DMS53 treated with DMSO at 0.1 percent for 48 hours (cell line): ENCODE results near the gene TMCO1.
"Not testable (repeated sequence)": the region's sequence is repeated elsewhere in the genome, so short reads cannot be mapped to it uniquely, and the experiment has no call there.

Experiments used
- DNase-seq: peaks from one replicate; lab custom pipeline; 2025; ENCODE audit not compliant: unreplicated experiment; lab: John Stamatoyannopoulos, UW

The TMCO1 gene

DNA sequence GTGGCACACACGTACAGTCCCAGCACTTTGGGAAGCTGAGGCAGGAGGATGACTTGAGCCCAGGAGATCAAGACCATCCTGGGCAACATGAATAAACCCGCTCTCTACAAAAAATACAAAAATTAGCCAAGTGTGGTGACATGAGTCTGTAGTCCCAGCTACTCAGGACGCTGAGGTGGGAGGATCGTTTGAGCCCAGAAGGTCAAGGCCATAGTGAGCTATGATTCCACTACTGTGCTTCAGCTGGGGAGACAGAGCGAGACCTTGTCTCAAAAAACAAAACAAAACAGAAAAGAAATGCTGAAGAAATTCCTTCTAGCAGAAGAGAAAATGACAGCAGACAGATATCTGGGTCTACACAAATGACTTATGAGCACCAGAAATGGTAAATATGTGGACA lies 80.6 kb downstream of the TMCO1 start:
- DNase-seq = no peak

DNA sequence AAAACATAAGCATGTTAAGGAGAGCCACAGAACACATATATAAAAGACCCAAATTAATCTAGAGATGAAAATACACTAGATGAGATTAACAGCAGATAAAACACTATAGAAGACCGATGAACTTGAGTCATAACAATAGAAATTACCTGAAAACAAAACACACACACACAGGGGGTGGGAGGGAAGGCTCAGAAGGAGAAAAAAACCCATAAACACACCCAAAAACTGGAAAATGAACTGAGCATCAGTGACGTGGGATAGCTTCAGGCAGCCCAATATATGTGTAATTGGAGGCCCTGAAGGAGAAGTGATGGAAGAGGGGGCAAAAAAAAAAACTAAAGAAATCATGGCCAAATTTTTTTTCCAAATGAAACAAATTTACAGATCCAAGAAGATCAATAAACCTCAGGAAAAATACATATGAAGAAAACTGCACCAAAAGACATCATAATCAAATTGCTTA lies 81.7 kb downstream of the TMCO1 start:
- DNase-seq = no peak

DNA sequence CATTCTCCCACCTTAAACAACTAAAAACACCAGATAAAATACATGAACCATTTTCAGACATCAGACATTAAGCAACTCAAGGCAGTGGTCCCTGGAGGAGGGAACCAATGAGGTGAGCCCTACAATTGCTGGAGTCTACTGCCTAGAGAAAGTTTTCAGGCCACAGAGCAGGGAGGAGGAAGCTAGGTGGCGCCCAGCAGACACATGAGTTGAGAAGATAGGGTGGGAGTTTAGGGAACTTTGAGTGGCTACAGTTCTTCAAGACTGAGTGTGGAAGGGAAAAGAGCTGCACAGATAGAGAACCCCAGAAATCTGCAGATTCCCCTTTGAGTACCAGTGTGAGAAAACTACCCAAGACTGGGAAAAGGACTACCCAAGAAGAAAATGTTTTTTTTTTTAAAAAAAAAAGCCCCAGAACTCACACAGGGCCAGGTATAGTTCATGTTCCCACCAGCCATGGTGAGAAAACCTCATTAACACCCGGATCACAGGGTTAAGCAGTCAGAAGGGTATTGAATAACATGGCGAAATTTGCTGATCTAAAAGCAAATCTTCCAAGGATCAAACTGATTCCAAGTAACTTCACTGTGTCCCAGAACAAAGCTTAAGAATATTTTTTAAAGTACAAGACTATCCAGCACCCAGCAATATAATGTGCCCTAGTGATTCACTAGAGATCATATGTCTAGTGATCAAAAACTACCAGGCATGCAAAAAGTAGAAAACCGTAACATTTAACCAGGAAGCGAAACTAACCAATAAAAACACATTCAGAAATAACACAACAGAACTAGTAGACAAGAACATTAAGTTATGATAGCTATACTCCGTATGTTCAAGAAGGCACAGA lies 82.3 kb downstream of the TMCO1 start:
- DNase-seq = no peak

DNA sequence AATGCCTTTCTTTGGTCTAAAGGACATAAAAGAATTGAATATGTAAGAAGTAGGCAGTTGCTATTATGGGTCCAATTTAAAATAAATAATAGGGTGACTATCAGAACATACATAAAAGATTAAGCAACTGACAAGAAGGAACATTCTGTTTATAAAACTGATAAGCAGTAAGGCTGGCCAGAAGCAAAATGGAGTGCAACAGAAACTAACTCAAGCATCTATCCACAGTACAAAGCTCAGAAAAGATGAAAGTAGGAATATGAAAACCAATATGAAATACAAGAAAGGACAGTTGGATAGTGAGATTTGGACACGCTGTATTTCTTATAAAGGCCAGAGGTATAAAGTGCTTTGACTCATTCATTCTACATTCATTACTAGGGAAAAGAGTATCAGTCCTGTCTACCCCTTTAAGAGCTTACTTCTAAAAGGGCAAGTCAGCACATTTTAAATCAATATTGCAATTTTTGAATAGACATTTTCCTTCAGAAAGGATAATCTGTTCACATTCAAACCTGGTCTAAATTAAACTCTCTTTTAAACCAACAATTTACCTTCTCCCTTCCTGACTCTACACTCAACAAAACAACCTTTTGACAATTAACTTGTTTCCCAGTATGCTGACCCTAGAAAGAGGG lies 84.7 kb downstream of the TMCO1 start:
- DNase-seq = no peak

DNA sequence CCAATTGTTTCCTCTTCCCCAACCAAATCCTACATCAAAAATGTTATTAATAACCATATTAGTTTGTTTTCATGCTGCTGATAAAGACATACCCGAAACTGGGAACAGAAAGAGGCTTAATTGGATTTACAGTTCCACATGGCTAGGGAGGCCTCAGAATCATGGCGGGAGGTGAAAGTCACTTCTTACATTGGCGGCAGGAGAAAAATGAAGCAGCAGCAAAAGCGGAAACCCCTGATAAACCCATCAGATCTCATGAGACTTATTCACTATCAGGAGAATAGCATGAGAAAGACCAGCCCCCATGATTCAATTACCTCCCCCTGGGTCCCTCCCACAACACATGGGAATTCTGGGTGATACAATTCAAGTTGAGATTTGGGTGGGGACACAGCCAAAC lies 87.9 kb downstream of the TMCO1 start:
- DNase-seq = not testable (repeated sequence)

DNA sequence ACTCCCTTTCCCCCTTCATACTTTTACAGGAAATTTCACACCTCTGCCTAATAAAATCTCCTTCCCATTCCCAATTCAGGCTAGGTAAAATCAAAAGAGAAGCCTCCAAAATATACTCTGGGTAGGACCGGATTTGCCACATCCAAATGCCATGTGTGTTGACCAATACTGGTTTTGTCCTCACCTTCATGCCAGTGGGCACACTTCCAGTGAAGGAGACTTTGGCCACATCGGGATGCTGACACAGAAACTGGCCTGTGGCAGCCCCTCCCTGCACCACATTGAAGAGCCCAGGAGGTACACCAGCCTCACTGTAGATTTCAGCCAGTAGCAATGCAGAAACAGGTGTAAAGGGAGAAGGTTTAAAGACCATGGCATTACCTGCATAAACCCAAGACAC lies 88.4 kb downstream of the TMCO1 start:
- no peak for DNase-seq

DNA sequence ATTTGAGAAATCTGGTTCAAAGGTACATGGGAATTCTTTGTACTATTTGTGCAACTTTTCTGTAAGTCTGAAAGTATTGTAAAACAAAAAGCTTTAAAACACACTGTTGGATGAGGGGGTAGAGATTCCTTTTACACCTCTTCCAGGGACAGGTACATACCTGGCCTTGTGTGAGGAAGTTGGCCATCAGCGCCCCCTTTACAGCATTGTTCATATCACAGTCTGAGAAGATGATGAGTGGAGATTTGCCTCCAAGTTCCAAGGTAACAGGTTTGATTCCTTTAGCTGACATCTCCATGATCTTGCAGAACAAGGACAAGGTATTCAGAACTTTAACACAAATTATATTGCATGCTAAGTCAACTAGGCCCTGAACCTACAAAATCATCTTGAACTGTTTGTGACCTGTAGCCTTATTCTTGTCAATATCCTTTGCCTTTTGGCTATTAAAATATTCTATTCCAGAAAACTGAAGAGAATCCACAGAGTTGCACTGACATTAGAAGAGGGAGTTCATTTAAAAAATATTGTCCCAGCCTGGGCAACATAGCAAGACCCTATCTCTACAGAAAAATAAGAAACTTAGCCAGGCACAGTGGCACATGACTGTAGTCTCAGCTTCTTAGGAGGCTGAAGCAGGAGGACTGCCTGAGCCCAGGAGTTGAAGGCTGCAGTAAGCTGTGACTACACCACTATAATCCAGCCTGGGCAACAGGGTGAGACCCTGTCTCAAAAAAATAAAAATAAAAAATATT lies 89.2 kb downstream of the TMCO1 start:
- DNase-seq = no peak

DNA sequence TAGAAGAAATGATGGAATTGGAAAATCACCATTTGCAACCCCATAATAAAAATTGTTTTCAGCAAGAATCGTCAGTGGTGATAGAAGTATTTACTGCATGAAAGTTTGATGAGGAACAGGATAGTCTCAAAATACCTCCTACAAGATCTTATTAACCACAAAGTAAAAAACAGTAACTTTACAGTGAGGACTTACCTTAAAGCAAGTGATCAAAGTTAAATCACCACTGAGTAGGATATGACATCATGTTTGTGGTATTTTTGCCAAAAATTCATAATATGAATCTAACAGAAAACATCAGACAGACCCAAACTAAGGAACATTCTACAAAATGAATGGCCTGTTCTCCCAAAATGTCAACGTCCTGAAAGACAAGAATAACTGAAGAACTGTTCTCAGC lies 90.2 kb downstream of the TMCO1 start:
- no peak for DNase-seq
